ENCODE data around the gene MLLT1.

DNA sequence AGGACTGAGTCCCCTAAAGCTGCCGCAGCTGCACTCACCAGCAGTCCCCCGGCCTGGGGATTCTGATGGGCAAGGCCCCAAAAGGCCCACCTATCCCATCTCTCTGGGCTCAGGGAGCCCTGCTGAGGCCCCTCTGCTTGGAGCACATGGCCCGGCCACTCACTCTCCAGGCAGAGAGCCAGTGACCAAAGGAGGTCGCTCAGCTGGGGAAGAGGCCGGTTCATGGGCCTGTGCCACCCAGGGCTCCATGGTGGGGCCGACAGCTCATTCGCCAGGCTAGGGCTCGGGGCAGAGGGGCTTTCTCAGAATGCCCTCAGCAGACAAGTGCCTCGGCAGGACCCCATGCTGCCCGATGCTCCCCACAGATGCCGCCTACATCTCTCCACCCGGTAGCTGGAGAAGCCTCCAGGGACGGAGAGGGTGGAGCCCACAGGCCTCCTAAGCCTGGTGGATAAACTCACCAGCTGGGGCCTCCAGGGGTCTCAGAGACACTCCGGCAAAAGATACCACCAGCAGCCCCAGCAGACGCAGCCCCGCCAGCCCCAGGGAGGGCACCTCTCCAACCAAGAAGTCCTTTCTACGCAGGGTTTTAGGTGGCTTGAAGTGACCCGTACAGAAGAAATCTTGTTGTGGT, 54.4 kb downstream of the MLLT1 start:
- TF ChIP-seq CTCF (IDR thresholded peaks at IDR 0.05) = no peak
- no peak for TF ChIP-seq POLR2AphosphoS5 (IDR thresholded peaks at IDR 0.05; ENCODE audit: low read depth, low read length)

Measured in Panc1 (cell line).